Gastrocnemius medialis (tissue), 4 donors: ENCODE measurements around the gene RBBP8.

Source experiments
- CTCF ChIP-seq, 5 experiments: fragments of 450-650 bp in 3 of 5; fragments of 200-600 bp in 2 of 5; sonication (generic) in 2 of 5; IDR thresholded peaks in 4 of 5; conservative IDR thresholded peaks in 1 of 5; 1 replicate in 4 of 5; 2 replicates in 1 of 5; pipeline ENCODE4 v1.5.1; 2016 to 2019; ENCODE audit warnings: antibody characterized with exemption in 5 of 5, mild to moderate bottlenecking in 3 of 5, moderate library complexity in 3 of 5
- POLR2A ChIP-seq, 2 donors: fragments of 450-650 bp; IDR thresholded peaks; one replicate each; pipeline ENCODE4 v1.6.1; 2017; ENCODE audit warnings: antibody characterized with exemption in 2 of 2, mild to moderate bottlenecking in 2 of 2, moderate library complexity in 2 of 2

- TF ChIP-seq CTCF (IDR thresholded peaks at IDR 0.05 in 4 of 5, conservative IDR thresholded peaks at IDR 0.05 in 1 of 5) (no peak), POLR2A (IDR thresholded peaks at IDR 0.05) (no peak)
These were observed 141.0 kb downstream of the RBBP8 start for GRCh38 chr18:23073996-23074606.
